Measurements from ENCODE around the gene ZFP3.

GRCh38 chr17:5031365-5032082, 46.7 kb upstream of the ZFP3 start:
- TF ChIP-seq POLR2A (IDR thresholded peaks at IDR 0.05) (no peak), CTCF (IDR thresholded peaks at IDR 0.05) (peak; percentile 80 to 87 (median 84))
